Right atrium auricular region (tissue), 2 donors: Measurements from ENCODE around the gene POC1A. TPM values are rescaled to one million over a fixed set of nuclear protein-coding genes. Genes with fewer than 3 reads are reported as not detected.

Source experiments
- DNase-seq: peaks from one replicate; pipeline ENCODE4 v3.0.0-alpha.2; 2019; ENCODE audit warnings: low spot score
- H3K27ac ChIP-seq, 2 donors: fragments of 200-600 bp; sonication (generic); 1 replicate in 1 of 2; 2 replicates in 1 of 2; pipeline ENCODE4 v1.5.1; 2016 to 2019
- H3K27me3 ChIP-seq, 2 donors: fragments of 200-600 bp; sonication (generic); one replicate each; pipeline versions ENCODE4 v1.5.1 to v1.6.0; 2017 to 2019
- H3K36me3 ChIP-seq: fragments of 200-600 bp; sonication (generic); one replicate; pipeline ENCODE4 v1.5.1; 2016
- H3K4me1 ChIP-seq, 2 donors: fragments of 200-600 bp; sonication (generic); one replicate each; pipeline versions ENCODE4 v1.5.1 to v1.6.0; 2017 to 2019
- H3K4me3 ChIP-seq, 2 donors: fragments of 200-600 bp; sonication (generic); 1 replicate in 1 of 2; 2 replicates in 1 of 2; pipeline ENCODE4 v1.5.1; 2017 to 2019; ENCODE audit warnings: mild to moderate bottlenecking in 1 of 2, moderate library complexity in 1 of 2
- H3K9me3 ChIP-seq, 2 donors: fragments of 200-600 bp; sonication (generic); one replicate each; pipeline ENCODE4 v1.5.1; 2019
- total RNA-seq, 2 donors: library from RNA; depleted of rRNA; stranded (reverse); fragments of >200 nt; gene quantifications; one replicate each; pipeline ENCODE4 v1.1.0, GENCODE V29; 2016
- TF ChIP-seq, protein P1 (sequence below), 2 donors: fragments of 200-600 bp; sonication (generic); IDR thresholded peaks; one replicate each; pipeline ENCODE4 v1.5.1; 2019; ENCODE audit warnings: antibody characterized with exemption in 2 of 2

Gene POC1A
- total RNA-seq, 2 donors from 2014 or later: 0.47 to 0.78 TPM

DNA sequence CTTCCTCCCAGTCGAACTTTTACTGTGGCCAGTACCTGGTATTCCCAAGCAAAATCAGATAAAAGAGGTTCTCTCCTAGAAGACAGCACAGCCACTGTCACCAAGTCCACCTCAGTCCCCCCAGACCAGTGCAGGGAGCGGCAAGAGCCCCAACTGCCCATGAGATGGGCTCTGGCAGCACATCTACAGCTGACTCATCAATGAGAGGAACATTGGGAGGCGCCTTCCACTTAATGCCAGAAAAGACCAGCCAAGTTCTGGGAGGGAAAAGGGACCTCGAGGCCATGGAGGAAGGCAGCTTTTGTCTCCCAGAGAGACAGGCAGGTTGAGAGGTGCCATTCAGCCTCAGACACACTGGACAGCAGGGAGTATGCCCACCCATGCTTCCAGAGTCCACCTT lies 28.2 kb downstream of the POC1A start:
- Histone ChIP-seq H3K27me3 (no peaks in the 10 kb centered on the region), H3K4me1 (peaks cover 0 to 41% of the 10 kb centered on the region in 2 donors), H3K36me3 (no peaks in the 10 kb centered on the region), H3K27ac (no peak overlapping the region), H3K4me3 (no peak overlapping the region), H3K9me3 (no peaks in the 10 kb centered on the region)
- DNase-seq: no peak
- TF ChIP-seq, protein P1, sequence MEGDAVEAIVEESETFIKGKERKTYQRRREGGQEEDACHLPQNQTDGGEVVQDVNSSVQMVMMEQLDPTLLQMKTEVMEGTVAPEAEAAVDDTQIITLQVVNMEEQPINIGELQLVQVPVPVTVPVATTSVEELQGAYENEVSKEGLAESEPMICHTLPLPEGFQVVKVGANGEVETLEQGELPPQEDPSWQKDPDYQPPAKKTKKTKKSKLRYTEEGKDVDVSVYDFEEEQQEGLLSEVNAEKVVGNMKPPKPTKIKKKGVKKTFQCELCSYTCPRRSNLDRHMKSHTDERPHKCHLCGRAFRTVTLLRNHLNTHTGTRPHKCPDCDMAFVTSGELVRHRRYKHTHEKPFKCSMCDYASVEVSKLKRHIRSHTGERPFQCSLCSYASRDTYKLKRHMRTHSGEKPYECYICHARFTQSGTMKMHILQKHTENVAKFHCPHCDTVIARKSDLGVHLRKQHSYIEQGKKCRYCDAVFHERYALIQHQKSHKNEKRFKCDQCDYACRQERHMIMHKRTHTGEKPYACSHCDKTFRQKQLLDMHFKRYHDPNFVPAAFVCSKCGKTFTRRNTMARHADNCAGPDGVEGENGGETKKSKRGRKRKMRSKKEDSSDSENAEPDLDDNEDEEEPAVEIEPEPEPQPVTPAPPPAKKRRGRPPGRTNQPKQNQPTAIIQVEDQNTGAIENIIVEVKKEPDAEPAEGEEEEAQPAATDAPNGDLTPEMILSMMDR (IDR thresholded peaks at IDR 0.05): no peak

DNA sequence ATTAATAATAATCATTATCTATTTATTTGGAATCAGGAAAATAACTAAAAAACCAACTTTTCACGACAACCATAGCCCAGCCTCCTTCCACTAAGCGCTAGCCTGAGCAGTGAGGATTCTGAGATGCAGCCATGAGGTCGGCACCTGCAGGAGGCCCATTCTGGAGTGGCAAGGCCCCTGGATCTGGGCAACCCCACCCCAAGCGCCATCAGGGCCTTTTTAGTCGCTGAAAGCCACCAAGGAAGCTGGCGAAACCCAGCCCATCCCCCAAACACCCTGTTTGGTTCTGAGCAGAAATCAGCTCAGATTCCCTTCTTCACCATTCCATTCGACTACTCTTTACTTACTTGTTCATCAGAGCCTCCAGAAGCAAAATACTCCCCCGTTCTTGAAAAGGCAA lies 29.5 kb downstream of the POC1A start:
- TF ChIP-seq, protein P1 (IDR thresholded peaks at IDR 0.05): no peak
- no peak for DNase-seq
- H3K4me1 ChIP-seq: peaks cover 0 to 46% of the 10 kb centered on the region in 2 donors

DNA sequence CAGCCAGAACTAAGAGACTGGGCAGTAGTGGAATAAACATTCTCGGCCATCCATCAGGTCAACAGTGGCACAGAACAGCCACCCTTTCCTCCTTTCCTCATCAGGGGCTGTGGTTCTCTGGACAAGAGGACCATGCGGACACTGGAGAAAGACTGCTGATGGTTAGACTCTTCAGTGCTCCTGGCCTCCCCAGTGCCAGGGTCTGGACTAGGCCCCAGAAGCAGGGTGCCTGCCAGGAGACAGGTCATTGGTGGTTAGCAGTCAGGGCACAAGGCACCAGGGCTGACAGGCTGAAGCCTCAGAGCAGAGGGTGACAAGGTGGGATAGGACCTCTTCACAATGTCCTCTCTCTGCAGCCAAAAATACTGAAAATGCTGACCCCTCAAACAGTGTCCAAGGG lies 30.1 kb downstream of the POC1A start:
- no peak overlapping the region for H3K27ac ChIP-seq
- peaks cover 0 to 50% of the 10 kb centered on the region in 2 donors for H3K4me1 ChIP-seq
- no peaks in the 10 kb centered on the region for H3K36me3 ChIP-seq
- no peak overlapping the region for H3K4me3 ChIP-seq
- DNase-seq: no peak
- H3K9me3 ChIP-seq: no peaks in the 10 kb centered on the region
- TF ChIP-seq, protein P1 (IDR thresholded peaks at IDR 0.05): no peak
- no peaks in the 10 kb centered on the region for H3K27me3 ChIP-seq

More for the DNA sequence above, 29.5 kb downstream of the POC1A start:
- no peaks in the 10 kb centered on the region for H3K36me3 ChIP-seq
- no peak overlapping the region for H3K4me3 ChIP-seq
- H3K9me3 ChIP-seq: no peaks in the 10 kb centered on the region
- H3K27ac ChIP-seq: no peak overlapping the region
- H3K27me3 ChIP-seq: no peaks in the 10 kb centered on the region

DNA sequence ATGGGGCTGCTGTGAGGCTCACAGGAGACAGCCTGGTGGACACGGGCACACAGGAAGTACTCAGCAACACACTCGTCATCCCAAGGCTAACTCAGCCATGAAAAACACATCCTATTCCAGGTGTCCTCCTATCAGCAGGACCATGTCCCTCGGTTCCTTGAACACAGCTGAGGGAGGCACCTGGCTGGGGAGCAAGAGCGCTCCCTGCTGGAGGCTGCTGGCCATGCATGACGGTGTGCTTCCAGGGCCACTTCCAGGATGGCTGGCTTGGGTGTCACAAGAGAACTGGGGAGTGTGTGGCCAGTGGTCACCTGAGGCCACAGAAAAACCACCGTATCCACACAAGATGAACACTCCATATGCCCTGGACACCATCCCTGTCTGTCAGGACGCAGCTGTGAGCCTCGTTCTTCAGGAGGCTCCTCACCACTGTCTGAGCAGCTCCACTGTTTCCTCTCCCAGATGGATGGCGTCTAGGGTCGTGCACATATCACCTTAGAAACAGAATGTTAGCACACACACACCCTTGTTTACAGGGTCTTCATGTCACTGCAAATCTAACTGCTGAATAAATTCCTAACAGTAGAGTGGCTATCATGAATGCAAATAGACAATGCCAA lies 31.0 kb downstream of the POC1A start:
- DNase-seq: peak; percentile 80
- Histone ChIP-seq H3K4me3 (no peak overlapping the region), H3K36me3 (no peaks in the 10 kb centered on the region), H3K27ac (peak overlapping the region; percentile 75), H3K27me3 (no peaks in the 10 kb centered on the region), H3K4me1 (peaks cover 0 to 49% of the 10 kb centered on the region in 2 donors), H3K9me3 (no peaks in the 10 kb centered on the region)
- TF ChIP-seq, protein P1 (IDR thresholded peaks at IDR 0.05): peak; percentile 83 to 95

DNA sequence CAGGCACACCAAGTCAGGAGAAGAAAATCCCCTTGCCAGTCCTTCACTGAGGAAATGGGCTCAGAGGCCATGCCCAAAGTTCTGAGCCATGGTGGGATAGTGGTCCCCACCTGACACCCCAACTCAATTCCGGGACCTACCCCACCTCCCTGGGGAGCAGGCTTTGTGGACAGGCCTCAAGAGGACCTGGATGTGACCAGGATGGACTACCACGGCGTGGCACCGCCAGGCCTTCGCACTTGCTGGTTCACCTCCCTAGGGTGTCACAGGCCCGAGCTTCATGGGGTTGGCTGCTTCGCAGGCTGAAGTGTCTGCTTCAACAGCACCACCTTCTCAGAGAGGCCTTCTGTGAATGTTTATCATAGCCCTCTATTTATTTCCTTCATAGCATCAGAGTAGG lies 31.7 kb downstream of the POC1A start:
- no peak overlapping the region for H3K4me3 ChIP-seq
- H3K27ac ChIP-seq: peak overlapping the region; percentile 75
- H3K9me3 ChIP-seq: no peaks in the 10 kb centered on the region
- no peaks in the 10 kb centered on the region for H3K27me3 ChIP-seq
- no peaks in the 10 kb centered on the region for H3K36me3 ChIP-seq
- no peak for DNase-seq
- H3K4me1 ChIP-seq: peaks cover 0 to 43% of the 10 kb centered on the region in 2 donors
- TF ChIP-seq, protein P1 (IDR thresholded peaks at IDR 0.05): no peak

DNA sequence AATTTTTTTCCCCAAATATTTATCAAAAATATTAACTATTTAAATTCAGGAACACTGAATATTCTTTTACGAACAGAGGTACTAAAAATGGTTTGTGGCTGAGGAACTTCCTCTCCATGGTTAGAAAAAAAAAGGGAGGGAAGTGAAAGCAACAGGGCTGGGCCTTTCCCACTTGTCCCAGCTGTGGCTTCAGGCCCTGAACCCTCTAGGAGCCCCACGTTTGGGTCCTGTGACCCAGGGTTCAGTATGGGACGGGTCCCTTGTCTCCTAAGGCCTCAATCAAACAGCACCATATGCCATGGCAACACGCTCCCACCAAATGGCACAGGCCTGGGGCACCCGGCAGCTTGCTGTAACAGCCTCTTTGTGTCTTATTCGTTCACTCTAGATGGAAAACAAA lies 32.4 kb downstream of the POC1A start:
- no peaks in the 10 kb centered on the region for H3K36me3 ChIP-seq
- no peaks in the 10 kb centered on the region for H3K9me3 ChIP-seq
- H3K27me3 ChIP-seq: no peaks in the 10 kb centered on the region
- H3K4me1 ChIP-seq: peaks cover 0 to 43% of the 10 kb centered on the region in 2 donors
- DNase-seq: no peak
- TF ChIP-seq, protein P1 (IDR thresholded peaks at IDR 0.05): no peak
- peak overlapping the region; percentile 75 for H3K27ac ChIP-seq
- no peak overlapping the region for H3K4me3 ChIP-seq
